Duodenal mucosa (tissue), 2 donors: ENCODE measurements around the gene PDGFD.

Experiments used
- H3K27ac ChIP-seq: one replicate; pipeline ENCODE4 v1.7.0; 2013; ENCODE audit warnings: low read depth, low read length
- H3K27me3 ChIP-seq, 2 donors: one replicate each; pipeline ENCODE4 v1.7.0; 2013; ENCODE audit warnings: low read length in 2 of 2, control low read depth in 1 of 2; ENCODE audit not compliant: insufficient read depth in 2 of 2, control insufficient read depth in 1 of 2
- H3K36me3 ChIP-seq, 2 donors: one replicate each; pipeline ENCODE4 v1.7.0; 2013; ENCODE audit warnings: low read length in 2 of 2, control low read depth in 1 of 2; ENCODE audit not compliant: insufficient read depth in 2 of 2, control insufficient read depth in 1 of 2
- H3K4me1 ChIP-seq, 2 donors: one replicate each; pipeline ENCODE4 v1.7.0; 2013; ENCODE audit warnings: low read length in 2 of 2, control low read depth in 1 of 2; ENCODE audit not compliant: insufficient read depth in 2 of 2, control insufficient read depth in 1 of 2
- H3K4me3 ChIP-seq, 2 donors: one replicate each; pipeline ENCODE4 v1.7.0; 2013; ENCODE audit warnings: low read length in 2 of 2, low read depth in 1 of 2
- H3K9ac ChIP-seq, 2 donors: one replicate each; pipeline ENCODE4 v1.7.0; 2013; ENCODE audit warnings: low read length in 2 of 2, low read depth in 1 of 2
- H3K9me3 ChIP-seq, 2 donors: one replicate each; pipeline ENCODE4 v1.7.0; 2013; ENCODE audit warnings: low read length in 2 of 2, control low read depth in 1 of 2; ENCODE audit not compliant: control insufficient read depth in 1 of 2

Gene PDGFD

DNA sequence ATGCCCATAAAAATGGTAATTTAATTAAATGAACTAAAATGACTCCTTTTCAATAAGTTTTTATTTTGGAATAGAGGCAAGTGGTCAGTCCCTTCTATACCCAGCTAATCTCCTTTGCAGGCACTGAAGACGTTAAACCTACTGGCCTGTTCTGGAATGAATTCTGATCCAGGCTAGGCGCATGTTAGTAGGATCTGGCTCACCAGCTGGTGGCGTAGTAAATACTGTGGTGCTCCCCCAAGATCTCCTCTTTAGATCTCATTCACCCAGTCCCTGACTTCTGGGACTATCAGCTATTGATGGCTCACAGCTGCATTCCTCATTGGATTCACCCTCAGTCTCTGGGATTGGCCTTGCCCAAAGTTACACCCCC is 301.2 kb downstream of the PDGFD start:
- Histone ChIP-seq H3K9me3 (peaks cover 0 to 2% of the 10 kb centered on the region in 2 donors), H3K36me3 (no peaks in the 10 kb centered on the region), H3K4me3 (no peak overlapping the region), H3K27me3 (no peaks in the 10 kb centered on the region), H3K9ac (no peak overlapping the region), H3K27ac (no peak overlapping the region), H3K4me1 (no peaks in the 10 kb centered on the region)

- no peaks in the 10 kb centered on the region for H3K4me1 ChIP-seq
- no peaks in the 10 kb centered on the region for H3K36me3 ChIP-seq
- no peak overlapping the region for H3K9ac ChIP-seq
- no peak overlapping the region for H3K27ac ChIP-seq
- peaks cover 0 to 2% of the 10 kb centered on the region in 2 donors for H3K9me3 ChIP-seq
- H3K4me3 ChIP-seq, result no peak overlapping the region
- no peaks in the 10 kb centered on the region for H3K27me3 ChIP-seq
Observed at GRCh38 chr11:103862094-103862801, 301.7 kb downstream of the PDGFD start.
